Vagina (tissue), 2 donors: Measurements from ENCODE around the gene MARK1.

Source experiments
- POLR2AphosphoS5 ChIP-seq, 2 donors: sonication (generic); formaldehyde crosslinking; IDR thresholded peaks; one replicate each; pipeline ENCODE4 v1.9.0; 2017; ENCODE audit warnings: antibody characterized with exemption in 2 of 2, mild to moderate bottlenecking in 2 of 2, low read depth in 1 of 2; ENCODE audit not compliant: insufficient read depth in 1 of 2
- TF ChIP-seq, protein P1 (sequence below), 3 experiments: fragments of 450-650 bp in 2 of 3; fragments of 200-600 bp in 1 of 3; sonication (generic) in 1 of 3; IDR thresholded peaks; one replicate each; pipeline ENCODE4 v1.5.1; 2017 to 2019; ENCODE audit warnings: antibody characterized with exemption in 3 of 3, mild to moderate bottlenecking in 2 of 3, moderate library complexity in 2 of 3

DNA sequence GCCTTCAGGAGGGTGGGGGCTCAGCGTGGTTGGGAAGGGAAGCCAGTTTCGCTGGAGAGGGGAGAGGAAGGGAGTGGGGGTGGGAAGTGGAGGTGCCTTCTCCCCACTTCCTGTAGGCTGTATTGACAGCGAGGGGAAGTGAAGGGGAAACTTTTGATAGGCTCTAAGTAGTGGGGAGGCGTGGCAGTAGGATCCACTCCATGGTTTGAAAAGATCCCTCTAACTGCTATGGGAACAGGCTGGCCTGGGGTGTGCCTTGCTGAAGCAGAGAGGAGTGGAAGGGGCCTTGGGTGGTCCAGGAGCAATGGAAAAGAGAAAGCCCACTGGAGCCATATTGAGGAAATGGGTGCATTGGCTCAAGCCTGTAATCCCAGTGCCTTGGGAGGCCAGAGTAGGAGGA is 182.4 kb downstream of the MARK1 start:
- TF ChIP-seq, protein P1, sequence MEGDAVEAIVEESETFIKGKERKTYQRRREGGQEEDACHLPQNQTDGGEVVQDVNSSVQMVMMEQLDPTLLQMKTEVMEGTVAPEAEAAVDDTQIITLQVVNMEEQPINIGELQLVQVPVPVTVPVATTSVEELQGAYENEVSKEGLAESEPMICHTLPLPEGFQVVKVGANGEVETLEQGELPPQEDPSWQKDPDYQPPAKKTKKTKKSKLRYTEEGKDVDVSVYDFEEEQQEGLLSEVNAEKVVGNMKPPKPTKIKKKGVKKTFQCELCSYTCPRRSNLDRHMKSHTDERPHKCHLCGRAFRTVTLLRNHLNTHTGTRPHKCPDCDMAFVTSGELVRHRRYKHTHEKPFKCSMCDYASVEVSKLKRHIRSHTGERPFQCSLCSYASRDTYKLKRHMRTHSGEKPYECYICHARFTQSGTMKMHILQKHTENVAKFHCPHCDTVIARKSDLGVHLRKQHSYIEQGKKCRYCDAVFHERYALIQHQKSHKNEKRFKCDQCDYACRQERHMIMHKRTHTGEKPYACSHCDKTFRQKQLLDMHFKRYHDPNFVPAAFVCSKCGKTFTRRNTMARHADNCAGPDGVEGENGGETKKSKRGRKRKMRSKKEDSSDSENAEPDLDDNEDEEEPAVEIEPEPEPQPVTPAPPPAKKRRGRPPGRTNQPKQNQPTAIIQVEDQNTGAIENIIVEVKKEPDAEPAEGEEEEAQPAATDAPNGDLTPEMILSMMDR (IDR thresholded peaks at IDR 0.05) = no peak
- TF ChIP-seq POLR2AphosphoS5 (IDR thresholded peaks at IDR 0.05; ENCODE audit: insufficient read depth in 1 of 2, low read depth in 1 of 2) = no peak
